NCI-H510A (cell line): ENCODE results near the gene CELF1.
"Not testable (repeated sequence)": the region's sequence is repeated elsewhere in the genome, so short reads cannot be mapped to it uniquely, and the experiment has no call there.

Experiments used
- DNase-seq: peaks from one replicate; lab custom pipeline; 2025; lab: John Stamatoyannopoulos, UW

Gene CELF1

DNA sequence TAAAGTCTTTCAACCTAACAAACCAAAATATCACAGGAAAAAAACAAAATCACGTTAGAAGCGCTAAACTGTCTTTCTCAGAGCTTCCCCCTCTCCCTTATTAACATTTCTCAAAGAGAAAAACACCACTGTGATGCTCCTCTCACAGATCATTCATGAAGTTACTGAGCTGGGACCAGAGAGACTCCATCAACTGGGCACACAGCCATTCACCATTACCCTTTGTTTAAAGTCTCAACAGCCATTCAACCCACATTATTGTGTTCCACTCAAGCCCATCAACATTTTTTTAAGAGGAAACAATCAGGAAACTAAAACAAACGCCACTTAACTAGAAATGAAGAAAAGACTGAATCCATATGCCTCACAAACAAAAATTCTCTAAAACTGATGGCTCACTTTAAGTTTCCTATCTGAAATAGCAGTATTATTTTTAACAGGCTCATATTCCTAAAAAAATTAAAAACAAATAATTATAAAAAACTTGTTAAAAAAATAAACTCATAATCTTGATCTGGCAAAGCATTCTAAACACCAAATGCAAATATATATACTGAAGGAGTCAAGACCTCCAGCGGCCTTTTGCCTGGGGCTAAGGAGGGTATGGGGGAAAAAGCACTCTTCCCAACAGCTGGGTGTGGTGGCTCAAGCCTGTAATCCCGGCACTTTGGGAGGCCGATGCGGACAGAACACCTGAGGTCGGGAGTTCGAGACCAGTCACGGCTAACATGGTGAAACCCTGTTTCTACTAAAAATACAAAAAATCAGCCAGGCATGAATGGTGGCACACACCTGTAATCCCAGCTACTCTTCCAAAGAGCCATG lies 14.0 kb downstream of the CELF1 start:
- DNase-seq, result no peak

DNA sequence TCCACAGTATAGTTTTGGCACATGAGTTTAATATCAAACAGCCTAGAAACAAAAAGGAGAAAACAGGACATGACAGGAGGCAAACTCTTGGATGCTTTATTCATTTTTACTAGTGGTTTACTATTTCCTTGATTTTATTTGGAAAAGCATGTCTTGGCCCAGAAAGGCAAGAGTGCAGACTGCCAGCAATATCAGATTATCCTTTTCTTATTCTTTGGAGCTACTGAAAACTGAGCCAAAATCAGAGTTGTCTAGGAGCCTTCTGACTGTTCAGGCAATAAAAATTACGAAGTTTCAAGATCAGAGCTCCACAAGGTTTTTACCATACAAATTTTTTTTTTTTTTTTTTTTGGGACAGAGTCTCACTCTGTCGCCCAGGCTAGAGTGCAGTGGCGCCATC lies 16.0 kb downstream of the CELF1 start:
- no peak for DNase-seq

DNA sequence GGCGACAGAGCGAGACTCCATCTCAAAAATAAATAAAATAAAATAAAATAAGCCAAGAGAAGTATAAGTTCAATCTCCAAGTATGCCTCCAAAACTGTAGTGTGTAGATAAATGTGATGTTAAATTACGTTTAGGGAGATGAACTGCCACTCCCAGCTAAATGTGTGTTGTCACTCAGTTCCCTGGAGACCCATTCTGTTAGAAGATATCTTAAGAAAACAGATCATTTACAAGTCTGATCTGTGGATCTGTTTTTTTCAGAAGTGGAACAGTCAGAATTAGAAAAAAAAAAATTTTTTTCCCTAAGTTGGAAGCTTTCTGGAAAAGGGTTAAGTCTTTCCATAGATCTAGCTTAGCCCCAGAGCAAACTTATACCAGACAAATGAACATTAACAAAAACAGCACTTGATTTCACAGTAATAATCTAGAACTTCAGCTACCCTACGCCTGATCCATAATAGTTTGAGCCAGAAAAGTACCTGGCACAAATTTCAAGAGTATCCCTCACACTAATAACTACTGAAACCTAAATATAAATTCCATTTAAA lies 18.2 kb downstream of the CELF1 start:
- DNase-seq, result no peak

DNA sequence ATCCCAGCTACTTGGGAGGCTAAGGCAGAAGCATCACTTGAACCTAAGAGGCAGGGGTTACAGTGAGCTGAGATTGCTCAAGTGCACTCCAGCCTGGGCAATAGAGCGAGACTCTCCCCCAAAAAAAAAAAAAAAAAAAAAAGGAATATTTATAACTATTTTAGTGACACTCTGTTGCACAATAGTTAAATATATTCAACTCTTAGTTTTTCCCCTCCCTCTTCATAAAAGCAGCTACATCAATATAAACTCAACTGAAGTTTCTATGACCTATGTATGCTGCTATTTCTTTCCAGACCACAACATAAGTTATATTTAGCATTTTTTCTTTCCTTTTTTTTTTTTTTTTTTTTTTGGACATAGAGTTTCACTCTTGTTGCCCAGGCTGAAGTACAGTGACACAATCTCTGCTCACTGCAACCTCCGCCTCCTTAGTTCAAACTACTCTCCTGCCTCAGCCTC lies 19.2 kb downstream of the CELF1 start:
- DNase-seq, result no peak

DNA sequence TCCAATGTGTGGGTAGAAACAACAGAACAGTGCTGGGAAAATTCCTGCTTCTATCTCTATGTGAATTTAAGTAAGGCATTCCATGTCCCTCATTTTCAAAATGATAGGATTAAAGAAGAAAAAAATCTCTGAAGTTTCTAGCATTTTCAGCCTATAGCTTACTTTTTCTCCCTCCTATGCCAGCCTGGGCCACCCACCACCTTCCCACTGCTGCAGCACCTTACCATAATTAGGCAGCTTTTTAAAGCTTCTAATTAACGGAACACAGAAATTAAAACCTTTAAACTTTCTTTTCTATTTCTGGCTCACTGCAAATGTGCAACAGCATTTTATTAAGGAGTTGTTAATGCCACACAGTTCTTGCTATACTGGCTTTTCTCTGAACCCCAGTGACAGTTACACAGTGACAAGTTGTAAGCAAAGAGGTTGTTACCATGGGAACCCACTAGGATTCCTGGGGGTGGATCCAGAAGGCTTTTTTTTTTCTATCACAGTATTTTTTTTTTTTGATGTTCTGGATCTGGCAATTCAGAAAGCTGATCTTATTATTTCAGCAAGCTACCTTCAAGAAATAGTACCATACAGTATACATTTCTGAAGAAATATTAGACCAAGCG lies 20.2 kb downstream of the CELF1 start:
- DNase-seq, result no peak

DNA sequence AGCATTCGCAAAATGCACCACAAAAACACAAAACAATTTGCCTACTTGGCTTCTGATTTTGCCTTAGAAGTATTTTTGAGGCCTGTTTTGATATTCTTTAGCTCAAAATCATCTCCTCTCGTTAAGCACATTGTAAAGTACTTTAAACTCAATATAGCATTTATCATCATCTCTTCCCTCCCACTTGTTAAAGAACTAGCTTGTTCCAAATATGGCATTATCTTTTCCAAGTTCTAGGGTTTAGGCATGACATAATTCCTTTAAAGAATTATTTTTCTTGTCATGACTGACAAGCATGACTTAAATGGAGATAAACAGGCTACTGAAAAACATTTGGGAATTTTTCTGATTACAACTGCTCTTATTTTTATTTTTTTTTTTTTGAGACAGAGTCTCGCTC lies 21.3 kb downstream of the CELF1 start:
- no peak for DNase-seq

DNA sequence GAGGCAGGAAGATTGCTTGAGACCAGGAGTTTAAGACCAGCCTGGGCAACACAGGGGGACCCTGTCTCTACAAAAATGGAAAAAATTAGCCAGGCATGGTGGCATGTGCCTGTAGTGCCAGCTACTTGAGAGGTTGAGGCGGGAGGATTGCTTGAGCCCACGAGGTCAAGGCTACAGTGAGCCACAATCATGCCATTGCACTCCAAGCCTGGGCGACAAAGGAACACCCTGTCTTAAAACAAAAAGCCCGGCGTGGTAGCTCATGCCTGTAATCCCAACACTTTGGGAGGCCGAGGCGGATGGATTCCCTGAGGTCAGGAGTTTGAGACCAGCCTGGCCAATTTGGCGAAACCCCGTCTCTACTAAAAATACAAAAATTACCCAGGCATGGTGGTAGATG lies 22.2 kb downstream of the CELF1 start:
- not testable (repeated sequence) for DNase-seq

DNA sequence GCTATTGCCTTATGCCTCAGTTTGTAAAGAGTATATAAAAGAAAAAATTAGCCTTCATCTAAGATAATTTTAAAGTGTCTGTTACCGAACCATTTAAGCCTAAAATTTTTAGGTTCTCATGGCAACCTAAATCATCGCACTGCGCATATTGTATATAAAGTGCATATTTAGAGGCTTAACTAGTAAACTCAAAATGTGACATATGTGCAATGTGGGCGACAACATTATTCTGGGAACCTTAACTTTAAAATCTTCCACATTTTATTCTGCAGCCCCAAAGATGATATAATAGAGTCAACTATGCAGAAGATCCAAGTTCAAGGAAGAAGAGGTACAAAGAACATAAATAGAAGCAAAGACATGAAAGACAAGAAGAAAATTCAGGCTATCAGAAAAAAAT lies 23.0 kb downstream of the CELF1 start:
- DNase-seq, result no peak

DNA sequence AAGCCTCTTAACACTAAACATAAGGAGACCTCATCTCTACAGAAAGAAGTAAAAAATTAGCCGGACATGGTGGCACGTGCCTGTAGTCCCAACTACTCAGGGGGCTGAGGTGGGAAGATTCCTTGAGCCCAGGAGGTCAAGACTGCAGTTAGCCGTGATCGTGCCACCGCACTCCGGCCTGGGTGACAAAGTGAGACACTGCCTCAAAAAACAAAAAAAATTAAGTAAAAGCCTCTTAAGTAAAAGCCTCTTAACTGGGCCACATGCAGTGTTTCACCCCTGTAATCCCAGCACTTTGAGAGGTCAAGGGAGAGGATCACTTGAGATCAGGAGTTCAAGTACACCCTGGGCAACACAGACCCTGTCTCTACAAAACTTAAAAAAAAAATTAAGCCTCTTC lies 25.7 kb downstream of the CELF1 start:
- no peak for DNase-seq

DNA sequence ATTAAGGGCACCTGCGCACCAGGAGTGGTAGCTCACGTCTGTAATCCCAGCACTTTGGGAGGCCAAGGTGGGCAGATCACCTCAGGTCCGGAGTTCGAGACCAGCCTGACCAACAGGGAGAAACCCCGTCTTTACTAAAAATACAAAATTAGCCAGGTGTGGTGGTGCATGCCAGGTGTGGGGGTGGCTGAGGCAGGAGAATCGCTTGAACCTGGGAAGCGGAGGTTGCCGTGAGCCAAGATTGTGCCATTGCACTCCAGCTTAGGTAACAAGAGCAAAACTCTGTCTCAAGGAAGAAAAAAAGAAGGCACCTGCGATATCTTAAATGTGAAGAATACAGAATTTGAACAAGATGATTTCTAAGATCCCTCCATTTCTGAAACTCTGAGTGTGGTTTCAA lies 26.9 kb downstream of the CELF1 start:
- DNase-seq, result not testable (repeated sequence)

DNA sequence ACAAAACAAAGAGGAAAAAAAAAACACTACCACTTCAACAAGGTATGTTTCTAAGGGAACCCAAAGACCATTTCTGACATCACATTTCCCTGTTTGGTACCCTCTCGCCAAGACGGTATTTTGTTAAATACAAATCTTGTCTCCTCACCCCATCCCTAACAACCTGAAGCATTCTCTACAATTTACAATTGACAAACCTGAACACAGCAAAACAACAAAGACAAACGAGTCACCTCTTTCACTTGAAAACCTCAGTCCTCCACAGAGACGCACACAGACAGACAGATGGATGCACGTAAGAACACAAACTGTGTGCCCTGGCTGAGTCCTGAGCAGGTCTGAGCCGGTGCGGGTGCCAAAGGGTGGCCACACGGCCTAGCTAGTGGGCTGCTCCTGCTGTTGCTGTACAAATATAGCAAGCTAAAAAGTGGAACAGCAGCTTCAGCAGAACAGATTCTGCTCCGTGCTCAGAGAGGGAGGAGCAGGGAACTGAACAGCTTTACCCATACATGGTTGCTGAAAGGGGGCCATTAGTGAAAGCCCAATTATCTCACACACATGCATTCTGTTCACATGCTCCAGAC lies 28.5 kb downstream of the CELF1 start:
- DNase-seq, result no peak

DNA sequence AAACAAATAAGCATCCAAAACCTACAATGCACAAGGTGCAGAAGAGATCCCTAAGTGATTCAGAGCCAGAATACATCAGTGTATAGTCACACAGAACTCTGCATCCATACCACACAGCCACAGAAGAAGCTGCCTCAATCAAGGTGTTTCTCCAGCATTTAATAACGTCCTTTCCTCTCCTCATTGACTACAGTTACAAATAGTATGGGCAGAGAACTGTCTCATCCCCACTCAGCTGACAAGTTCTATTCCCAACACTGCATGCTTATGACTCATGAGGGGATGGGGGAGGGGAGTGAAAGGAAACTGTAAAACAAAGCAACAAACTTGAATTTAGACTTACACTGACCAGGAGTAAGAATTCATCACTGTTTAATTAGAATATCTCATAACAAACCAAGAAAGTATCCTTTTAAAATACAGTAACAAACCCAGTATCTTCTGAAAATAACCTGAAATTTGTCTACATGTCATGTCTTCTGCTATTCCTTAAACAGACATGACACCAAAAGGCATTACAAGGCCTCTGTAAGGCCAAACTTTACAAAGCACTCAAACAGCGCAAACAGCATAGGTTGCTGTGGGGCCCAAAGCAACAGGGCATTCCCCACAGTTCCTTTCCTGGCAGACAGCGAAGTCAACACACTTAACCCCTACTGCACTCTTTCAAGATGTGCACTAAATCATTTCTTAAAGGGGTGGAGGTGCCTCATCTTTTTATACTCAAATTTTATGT lies 29.3 kb downstream of the CELF1 start:
- no peak for DNase-seq

DNA sequence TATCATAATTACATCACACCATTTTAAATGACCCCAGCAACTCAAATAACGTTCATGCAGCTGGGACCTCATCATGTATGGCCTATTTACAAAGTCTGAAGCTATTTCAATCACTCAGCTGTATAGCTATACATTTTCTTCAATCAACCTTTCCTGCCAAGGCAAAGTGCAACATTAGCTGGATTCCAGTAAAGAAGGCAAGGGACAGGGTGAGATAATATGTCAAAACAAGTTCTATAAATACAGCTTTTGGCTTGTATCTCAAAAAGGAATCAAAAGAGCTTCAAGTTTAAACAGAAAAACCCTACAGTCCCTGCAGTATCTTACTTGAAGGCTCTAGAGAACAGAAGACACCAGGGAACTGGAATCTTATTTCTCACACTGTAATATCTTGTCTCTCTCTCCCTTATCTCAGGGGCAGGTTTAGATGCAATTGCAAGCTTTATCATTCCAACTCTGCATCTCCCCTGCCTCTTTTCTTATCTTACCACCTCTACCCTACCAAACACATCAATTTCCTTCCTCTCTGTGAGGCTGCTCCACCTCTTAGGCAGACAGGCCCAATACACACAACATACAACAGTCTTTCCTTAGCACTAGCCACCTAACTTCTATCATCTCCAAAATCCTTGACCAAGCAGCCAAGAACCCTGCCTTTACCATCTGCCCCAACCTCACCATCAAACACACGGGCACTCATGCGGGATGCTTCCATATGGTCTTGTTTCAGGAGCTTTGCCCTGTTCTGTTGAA lies 34.5 kb downstream of the CELF1 start:
- no peak for DNase-seq

DNA sequence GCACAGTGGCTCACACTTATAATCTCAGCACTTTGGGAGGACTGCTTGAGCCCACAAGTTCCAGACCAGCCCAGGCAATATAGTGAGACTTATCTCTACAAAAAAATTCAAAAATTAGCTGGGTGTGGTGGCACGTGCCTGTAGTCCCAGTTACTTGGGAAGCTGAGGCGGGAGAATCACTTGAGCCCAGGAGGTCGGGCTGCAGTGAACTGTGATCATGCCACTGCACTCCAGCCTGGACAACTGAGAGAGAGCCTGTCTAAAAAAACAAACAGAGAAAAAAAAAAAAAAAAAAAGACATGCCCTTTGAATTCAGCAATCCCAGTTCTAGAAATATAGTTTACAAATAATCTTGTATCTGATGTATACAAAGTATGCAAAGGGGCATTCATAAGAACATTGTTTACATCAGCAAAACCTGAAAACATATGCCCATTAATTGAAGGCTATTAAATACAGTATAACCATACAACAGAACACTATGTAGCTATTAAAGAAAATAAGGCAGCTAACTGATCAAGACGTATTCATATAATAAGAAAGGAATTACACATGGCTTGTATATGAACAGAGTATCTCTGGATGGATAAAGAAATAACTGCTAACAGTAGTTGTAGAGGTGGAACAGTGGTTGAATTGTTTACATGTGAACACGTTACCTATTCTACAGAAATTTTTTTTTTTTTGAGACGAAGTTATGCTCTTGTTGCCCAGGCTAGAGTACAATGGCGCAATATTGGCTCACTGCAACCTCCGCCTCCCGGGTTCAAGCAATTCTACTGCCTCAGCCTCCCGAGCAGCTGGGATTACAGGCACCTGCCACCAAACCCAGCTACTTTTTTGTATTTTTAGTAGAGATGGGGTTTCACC lies 35.7 kb downstream of the CELF1 start:
- DNase-seq, result no peak

DNA sequence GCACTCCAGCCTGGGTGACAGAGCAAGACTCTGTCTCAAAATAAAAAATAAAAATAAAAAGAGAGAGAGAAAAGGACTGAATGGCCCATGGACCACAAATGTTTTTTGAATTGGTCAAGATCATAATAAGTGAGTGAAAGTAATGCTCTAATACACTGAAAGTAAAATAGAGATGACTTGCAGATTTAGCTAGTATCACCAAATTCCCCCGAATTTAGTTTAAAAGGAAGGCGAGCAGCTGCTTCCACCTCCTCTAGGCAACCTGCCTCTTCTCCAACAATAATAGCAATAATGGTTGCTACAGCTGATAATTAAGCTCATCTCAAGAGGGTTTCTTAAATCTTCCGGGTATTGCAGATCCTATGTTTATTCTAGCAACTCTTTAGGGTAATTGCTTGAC lies 36.8 kb downstream of the CELF1 start:
- DNase-seq, result no peak

DNA sequence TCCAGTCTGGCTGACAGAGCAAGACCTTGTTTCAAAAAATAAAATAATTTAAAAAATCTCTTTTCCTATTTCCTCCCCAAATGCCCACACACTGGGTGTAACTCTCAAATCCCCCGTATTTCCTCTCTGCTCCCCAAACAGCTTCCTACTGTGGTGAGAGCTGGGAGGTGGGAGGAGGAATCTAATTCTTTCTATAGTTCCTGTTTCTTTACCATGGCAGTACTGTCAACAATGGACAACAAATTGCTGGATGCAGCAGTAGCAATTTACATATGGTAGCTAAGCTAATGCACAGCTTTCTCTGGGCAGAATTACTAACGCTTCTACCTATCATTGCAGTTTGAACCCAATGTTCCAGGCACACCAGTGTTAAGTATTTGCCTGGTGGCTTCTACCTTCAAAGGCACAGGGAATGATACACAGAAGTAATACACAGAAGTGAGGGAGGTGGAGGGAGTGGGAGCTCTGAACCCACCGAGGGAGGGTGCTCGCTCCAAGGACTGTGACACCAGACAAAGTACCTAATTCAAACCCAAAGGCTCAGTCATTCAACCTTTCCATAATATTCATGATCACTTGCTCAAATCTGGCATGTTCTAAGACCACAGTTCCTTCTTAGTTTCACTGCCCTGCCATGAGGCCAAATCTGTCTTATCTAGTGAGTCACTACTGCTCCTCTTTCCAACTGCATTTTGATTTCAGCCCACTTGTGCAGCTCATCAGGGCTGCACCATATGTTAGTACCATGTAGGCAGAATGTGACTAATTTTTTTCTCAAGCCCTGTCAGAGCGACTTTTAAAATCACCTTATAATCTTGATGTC lies 37.9 kb downstream of the CELF1 start:
- no peak for DNase-seq

DNA sequence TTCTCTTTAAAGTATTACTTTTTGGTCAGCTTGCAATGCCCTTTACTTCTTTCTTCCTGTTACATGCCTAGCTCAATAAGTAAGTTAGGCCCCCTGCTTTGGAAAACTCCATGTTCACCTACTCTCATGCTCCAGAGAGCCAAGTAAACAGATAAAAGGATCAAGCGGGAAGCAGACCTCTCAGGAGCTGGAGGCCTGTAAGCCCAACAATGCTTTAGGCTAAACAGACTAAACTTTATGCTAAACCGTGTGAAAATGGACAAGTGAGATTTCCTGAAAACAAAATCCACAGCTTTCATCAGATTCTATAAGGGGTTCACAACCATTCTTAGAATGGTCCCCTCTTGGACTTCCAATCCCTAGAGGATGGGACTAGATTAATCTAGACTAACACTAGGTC lies 40.2 kb downstream of the CELF1 start:
- no peak for DNase-seq

DNA sequence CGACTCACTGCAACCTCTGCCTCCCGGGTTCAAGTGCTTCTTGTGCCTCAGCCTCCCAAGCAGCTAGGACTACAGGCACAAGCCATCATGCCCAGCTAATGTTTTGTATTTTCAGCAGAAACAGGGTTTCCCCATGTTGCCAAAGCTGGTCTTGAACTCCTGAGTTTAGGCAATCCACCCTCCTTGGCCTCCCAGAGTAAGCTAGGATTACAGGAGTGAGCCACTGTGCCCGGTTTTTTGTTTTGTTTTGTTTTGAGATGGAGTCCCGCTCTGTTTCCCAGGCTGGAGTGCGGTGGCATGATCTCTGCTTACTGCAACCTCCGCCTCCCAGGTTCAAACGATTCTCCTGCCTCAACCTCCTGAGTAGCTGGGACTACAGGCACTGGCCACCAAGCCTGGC lies 41.0 kb downstream of the CELF1 start:
- DNase-seq, result no peak

DNA sequence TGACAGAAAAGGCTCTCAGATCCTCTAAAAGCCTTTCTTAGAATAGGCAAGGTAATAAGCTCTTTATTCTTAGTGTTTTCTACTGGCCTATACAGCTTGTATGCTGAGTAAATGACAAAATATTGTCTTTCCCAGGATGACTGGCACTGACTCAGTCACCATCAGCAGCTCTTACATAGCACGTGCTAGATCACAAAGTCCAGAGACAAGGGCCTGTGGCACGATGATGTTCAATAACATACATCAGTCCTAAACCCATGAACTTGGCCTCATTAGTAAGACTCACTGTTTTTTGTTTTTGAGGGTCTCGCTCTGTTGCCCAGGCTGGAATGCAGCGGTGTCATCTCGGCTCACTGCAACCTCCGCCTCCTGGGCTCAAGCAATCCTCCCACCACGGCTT lies 42.7 kb downstream of the CELF1 start:
- no peak for DNase-seq

DNA sequence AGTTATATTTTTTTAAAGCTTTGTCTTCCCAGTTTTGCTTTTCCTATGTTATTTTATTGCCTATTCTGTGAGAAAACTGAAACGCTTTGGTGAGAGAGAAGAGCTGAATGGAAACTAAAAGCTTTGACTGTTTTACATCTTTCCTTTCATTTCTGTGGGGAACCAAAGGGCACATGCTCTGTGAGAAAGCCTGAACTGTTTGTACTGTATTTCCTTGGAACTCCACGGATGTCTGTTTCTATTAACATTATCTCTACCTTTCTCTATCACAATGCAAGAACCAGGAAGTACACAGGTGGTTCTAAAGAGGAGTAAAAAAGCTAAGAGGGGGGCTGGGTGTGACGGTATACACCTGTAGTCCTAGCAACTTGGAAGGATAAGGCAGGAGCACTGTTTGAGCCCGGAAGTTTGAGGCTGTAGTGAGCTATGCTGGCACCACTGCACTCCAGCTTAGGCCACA lies 43.8 kb downstream of the CELF1 start:
- DNase-seq, result no peak
